GM18517 (cell line): ENCODE measurements around the gene ARL15.
"Not testable (repeated sequence)": the region's sequence is repeated elsewhere in the genome, so short reads cannot be mapped to it uniquely, and the experiment has no call there.

Experiments
- ATAC-seq: cut with Tn5 transposase; IDR thresholded peaks from one replicate; pipeline ENCODE4 v1.9.1; 2021; ENCODE audit warnings: mild to moderate bottlenecking, moderate library complexity; ENCODE audit not compliant: unreplicated experiment

ARL15 gene

DNA sequence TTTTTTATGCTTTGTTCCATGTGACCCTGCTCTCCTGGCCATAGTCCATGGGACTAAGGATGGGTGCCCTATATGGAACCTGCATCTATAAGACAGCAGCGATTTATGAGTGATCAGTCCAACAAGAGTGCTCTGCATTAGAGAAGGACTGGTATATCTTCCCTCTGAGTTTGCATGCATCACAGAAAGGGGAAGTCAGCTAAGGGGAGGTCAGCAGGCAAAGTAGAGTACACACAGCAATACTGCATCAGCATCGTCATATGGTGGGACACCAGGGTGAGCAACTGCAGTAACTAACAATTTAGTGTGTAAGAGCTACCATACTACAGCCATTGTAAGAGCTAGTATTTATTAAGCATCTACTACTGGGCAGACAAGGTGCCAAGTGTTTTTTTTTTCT is 438.6 kb downstream of the ARL15 start:
- no peak for ATAC-seq

DNA sequence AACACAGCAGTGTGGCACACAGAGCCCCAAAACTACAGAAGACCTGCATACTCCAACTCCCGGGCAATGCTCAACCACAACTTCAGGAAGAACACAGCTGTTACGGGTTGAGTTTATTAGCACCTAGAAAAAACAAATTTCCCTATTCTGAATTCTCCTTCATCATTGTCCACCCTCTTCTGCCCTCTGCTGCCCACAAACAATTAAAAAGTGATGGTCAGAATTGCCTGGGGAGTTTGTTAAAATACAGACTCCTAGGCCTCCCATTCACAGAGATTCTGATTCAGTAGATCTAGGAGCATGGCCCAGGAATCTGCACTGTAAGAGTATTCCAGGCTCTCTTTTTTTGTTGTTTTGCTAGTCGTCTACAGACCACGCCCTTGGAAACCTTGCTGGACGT is 439.3 kb downstream of the ARL15 start:
- ATAC-seq = no peak

DNA sequence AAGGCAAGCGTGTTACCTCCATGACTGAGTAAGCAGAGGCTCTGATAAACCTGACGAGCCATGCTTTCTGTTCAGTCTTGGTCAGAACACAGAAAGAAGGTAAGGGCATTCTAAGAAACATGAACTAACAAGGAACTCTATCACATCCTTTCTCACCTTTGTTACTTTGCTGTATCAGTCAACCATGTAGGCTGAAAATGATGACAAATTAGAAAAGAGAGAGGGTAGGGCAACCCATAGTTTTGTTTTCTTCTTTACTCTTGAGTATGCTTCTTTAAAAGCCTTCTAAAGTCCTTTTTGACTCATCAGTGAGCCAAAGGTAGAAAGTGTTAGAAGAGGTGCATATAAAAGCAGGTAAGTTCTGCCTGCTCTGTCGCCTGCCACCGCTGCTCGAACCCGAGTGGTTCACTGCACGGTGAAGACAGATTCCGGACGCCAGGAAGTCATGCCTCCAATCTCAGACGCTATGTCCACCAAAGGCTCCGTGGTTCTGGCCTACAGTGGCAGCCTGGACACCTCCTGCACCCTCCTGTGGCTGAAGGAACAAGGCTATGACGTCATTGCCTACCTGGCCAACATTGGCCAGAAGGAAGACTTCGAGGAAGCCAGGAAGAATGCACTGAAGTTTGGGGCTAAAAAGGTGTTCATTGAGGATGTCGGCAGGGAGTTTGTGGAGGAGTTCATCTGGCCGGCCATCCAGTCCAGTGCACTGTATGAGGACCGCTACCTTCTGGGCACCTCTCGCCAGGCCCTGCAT is 451.5 kb downstream of the ARL15 start:
- no peak for ATAC-seq

GRCh38 chr5:53856506-53856905 is 453.9 kb downstream of the ARL15 start:
- ATAC-seq = no peak

DNA sequence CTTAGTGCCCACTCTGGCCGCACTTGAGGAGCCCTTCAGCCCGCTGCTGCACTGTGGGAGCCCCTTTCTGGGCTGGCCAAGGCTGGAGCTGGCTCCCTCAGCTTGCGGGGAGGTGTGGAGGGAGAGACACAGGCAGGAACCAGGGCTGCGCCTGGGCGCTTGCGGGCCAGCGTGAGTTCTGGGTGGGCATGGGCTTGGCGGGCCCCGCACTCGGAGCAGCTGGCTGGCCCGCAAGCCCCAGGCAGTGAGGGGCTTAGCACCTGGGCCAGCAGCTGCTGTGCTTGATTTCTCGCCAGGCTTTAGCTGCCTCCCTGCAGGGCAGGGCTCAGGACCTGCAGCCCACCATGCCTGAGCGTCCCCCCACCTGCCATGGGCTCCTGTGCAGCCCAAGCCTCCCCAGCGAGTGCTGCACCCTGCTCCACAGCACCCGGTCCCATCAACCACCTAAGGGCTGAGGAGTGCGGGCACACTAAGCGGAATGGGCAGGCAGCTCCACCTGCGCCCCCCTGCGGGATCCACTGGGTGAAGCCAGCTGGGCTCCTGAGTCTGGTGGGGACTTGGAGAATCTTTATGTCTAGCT is 473.4 kb downstream of the ARL15 start:
- ATAC-seq = not testable (repeated sequence)

DNA sequence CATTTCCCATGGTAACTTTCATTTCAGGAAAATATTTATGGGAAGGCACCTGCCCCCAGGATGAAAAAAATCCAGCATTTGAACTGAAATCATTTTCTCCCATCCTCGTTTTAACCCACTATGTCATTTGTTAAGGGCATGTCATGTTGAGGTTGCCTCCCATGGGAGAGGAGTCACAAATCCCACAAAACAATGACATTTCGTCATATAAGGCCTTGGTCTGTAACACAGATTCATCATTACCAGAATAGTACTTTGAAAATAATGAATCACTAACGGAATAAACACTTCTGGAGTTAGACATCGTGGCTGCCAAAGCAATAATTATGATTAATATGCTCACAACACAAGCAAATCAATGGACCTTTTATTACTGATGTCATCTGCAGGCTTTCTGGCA is 475.9 kb downstream of the ARL15 start:
- ATAC-seq = no peak
